ENCODE data around the gene PLPP3.

The PLPP3 gene

DNA sequence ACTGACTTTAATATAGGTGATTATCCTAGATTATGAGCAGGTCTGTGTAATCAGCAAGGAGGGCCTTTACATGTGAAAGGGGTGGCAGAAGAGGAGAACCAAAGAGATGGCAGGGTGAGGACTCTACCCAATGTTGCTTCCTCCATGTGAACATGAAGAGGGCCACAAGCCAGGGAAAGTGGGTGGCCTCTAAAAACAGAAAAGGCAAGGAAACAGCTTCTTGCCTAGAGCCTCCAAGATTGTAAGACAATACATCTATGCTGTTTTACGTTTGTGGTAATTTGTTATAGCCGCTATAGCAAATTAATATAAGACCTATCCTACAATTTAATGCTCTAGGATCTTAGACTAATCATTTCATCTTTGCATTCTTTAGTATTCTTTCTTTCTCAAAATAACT, 85.5 kb downstream of the PLPP3 start:
- no peak for FAIRE-seq

DNA sequence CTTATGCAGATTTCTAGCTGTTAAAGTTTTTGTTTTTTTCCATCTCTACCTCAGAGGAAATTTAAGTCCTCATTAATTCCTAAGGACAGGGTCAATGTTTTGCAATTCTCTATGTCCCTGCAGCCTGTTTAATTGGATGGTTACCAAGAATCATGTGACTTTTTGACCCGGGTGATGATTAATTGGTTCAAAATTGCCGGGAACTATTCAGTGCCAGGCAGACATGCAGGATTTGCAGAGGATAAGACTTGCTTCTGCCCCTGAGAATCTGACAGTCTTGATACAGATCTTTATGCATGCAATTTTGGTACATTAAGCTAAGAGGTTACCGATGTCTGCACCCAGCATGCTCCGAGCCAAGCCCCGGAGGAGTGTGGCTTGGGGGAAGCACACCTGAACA, 87.9 kb downstream of the PLPP3 start:
- no peak for FAIRE-seq

DNA sequence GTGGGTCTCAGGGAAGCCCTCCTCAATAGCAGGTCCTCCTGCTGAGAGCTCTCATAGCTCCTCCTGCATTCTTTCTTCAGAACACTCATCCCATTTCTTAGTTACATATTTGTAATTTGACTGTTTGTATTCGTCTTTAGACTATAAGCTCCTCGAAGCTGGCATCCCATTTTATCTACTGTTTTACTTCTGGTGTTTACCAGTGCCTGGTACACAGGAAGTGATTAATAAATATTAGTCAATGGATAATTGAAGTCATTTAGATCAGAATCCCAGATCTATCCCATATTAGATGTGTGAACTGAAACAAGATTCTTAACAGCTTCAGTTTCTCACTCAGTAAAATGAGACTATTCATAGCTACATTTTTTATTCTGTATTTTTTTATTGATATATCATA, 88.7 kb downstream of the PLPP3 start:
- no peak for FAIRE-seq

DNA sequence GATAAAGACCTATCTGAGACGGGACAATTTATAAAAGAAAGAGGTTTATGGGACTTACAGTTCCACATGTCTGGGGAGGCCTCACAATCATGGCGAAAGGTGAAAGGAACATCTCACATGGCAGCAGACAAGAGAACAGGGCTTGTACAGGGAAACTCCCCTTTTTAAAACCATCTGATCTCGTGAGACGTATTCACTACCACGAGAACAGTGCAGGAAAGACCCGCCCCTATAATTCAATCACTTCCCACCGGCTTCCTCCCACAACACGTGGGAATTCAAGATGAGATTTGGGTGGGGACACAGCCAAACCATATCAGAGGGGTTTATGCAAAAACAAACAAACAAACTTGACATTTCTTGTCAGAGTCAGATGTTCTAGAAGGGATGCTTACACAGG, 89.7 kb downstream of the PLPP3 start:
- FAIRE-seq: no peak

DNA sequence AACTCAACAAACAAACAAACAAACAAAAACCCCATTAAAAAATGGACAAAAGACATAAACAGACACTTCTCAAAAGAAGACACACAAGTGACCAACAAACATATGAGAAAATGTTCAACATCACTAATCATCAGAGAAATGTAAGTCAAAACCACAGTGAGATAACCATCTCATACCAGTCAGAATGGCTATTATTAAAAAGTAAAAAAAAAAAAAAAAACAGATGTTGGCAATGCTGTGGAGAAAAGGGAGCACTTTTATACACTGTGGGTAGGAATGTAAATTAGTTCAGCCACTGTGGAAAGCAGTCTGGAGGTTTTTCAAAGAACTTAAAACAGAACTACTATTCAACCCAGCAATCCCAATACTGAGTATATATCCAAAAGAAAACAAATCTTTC, 94.7 kb downstream of the PLPP3 start:
- peak; percentile 5 for FAIRE-seq

DNA sequence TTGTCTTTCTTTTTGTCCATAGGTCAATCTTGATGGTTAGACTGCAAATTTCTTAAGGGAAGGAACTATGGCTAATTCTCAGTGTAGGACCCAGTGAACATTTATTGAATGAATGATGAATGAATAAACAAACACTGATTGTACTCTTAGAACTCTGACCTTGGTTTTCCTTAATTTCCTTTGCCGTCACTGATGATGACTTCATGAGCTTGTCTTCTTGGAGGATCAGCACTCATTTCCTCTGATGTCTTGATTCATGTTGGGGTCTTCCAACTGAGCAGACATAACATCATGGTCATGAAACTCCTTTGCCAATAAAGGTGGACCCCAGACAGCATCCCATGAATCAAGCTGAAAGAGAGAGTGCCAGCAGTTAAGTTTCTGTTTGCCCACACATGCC, 96.3 kb downstream of the PLPP3 start:
- no peak for FAIRE-seq

DNA sequence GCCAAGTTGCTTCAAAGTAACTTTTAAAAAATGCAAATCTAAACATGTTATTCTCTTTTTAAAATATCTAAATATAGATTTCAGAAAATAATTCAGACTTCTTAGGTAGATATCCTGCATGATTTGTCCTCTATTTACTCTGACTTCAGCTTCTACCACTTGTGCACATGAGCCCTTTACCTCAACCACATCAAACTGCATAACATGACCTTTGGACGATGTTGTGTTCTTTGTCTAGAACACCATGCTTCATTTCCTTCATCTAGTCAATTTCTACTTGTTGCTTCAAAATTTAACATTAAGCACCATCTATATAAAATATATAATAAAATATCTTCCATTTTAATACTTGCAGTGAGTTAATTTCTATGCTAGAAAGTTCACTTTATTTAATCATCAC, 96.9 kb downstream of the PLPP3 start:
- no peak for FAIRE-seq

DNA sequence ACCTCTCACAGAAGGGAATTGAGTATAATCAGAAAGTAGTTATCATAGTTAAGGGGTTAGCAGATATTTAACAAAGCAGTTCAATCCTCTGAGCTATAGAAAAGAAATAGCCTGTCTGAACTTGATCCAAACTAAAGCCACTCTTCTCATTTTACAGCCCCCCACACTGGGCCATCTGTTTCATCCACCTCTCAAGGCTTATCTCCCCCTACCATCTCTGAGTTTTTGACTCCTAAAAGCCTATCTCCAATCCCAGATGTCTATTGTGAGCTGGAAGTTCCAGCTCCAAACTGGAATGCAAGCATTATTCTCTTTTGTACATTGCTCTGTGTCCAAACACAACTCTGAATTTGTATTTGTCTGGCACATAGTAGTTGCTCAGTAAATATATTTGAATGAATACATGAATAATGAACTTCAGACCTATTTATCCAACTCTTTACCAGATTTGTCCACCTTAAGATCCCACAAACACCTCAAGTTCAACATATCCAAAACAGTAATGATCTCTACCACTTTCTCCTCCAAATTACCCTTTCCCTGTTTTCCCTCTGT, 98.1 kb downstream of the PLPP3 start:
- no peak for FAIRE-seq

DNA sequence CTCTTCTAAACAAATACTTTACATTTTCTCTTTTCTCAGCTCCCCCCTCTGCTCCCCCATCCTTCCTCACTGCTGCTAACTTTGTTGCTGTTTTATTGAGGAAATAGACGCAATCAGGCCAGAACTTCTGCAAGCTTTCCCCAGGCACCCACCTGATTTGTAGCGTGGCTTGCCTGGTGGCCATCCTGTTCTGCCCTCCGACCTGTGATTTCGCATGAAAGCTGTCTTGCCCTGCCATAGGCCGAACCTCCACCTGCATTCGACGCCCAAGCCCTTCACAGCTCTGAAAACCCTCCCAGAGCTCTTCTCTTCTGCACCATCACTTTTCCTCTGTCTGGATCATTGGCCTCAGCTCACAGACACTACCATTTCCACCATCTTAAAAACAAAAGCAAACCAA, 100.6 kb downstream of the PLPP3 start:
- no peak for FAIRE-seq

DNA sequence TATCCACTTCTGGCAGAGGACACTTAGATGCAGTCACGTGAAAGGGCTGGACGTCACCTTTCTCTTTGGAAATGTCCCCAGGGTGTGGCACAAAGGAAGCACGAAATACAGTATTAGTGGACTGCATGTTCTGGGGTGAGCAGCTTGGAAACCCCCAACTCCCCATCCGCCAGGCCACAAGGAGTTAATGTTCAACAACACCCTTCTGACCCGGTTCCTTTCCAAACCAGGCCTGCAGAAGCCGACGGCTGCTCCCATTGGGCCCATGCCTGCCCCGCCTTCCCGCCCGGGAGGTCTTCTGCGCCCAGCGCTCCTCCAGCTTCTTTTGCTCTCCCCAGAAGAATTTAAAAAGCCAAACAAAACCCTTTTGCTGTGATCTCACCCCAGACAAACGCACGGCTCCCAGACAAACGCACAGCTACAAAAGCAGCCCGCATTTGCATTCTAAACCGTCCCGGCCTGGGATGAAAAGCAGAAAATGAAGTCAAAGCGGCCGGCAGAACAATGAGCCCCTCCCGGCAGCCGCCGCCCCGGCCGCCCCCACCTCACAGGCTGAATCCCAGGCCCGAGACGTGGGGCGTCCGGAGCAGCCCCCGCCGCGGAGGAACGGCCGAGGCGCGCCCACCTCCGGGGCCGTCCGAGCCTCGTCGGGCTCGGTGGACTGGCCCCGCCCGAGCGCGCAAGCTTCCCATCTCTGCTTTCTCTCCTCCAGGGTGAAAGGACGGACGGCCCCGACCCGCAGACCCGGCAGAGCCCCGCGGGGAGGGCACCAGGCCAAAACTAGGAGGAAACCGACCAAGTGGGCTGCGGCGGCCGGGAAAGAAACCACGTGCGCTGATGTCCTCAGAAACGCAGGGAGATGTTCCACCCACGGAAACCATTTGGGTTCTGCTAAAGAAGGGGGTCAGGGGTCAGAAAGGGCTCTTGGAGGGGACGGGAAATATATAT, 101.9 kb downstream of the PLPP3 start:
- no peak for FAIRE-seq

DNA sequence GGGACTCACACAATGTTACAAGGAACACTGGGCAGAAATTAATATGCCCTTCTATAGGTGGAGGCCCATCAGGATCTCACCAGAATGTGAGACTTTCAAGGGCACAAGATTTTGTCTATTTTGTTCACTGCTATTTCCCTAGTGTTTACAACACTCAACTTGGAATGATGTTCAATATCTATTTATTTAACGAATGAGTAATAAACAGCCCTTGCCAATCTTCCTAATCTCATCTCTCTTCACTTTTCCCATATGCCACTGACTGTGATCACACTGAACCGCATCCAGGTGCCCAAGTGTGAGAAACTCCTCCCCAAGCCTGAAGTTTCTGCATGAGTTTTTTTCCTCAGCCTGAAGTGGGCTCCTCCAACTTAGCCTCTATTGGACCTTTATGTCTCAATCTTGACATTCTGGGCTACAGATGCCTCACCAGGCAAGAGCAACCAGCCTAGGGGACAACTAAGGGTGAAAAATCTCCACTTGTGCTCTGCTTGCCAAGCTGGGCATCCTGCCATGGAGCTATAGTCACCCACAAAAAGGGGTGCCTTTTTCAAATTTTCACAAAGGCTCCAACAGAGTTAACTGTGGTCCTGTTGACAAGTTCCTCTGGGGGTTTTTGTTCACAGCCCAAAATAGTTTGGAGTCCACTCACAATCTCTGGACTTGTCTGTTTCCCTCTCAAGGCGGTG, 105.6 kb downstream of the PLPP3 start:
- FAIRE-seq: no peak

DNA sequence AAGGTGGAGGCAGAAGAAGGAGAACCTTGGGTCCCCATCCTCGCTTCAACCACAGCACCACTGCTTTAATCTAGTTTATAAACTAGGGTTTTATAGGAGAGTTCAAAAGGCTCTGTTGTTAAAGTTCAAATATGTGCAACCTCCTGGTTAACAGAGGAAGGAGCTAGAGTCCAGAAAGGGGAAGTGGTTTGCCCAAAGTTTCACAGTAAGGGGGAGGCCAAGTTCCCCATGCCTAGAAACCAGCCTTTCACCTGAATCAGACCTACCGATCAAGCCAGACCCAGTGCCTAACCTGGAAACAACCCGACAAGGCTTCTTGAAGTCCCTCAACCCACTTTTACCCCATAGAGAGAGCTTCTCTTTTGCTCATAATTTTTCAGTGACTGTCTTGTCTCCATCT, 106.5 kb downstream of the PLPP3 start:
- no peak for FAIRE-seq

DNA sequence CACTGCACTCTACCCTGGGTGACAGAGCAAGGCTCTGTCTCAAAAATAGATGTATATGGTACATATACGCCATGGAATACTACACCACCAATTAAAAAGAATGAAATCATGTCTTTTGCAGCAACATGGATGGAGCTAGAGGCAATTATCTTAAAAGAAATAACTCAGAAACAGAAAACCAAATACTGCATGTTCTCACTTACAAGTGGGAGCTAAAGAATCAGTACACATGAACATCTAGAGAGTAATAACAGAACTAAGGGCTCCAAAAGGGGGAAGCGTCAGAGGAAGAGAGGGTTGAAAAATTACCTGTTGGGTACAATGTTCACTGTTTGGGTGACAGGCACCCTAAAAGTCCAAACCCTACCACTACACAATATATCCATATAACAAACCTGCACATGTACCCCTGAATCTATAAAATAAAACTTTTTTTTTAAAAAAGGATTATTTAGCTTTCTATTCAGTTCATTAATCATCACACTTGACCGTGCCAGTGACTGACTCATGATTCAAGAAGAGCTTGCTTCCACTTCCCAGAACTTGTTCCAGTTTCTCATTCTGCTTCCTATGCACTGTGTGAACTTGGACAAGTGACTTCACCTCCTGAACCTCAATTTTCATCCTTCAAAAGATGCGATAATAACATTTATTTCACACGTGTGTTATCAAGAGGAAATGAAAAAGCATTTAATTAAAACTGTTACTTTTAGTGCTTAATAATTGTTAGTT, 109.6 kb downstream of the PLPP3 start:
- no peak for FAIRE-seq

DNA sequence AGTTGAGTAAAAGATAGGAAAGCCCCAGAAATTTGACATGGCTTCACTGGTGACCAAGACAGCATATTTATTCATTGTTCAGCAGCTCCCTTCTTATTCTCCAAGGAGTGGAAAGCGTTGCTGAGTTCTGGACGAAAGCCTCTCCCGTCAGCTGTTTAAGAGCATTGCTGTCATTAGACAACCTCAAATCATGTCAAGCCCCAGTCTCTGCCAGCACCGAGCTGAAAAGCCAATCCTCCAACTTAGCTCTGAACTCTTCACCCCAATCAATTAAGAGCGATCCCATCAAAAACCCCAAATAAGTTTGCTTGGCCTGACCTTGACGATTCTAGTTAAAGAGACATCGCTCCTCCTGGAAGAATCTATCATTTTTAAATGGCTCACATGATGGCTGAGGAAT, 110.8 kb downstream of the PLPP3 start:
- FAIRE-seq: no peak

DNA sequence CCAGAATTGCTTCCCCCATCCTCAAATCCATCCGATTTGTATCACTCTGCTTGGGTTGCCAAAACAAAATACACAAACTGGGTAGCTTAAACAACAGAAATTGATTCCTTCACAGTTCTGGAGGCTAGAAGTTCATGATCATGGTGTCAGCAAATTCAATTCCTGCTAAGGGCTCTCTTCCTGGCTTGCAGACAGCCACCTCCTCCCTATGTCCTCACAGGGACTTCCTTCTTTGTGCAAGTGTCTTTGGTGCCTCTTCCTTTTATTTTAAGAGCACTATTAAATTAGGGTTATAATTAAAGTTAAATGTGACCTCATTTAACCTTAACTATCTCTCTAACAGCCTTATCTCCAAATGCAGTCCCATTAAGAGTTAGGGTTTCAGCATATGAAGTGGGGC, 112.8 kb downstream of the PLPP3 start:
- FAIRE-seq: no peak

DNA sequence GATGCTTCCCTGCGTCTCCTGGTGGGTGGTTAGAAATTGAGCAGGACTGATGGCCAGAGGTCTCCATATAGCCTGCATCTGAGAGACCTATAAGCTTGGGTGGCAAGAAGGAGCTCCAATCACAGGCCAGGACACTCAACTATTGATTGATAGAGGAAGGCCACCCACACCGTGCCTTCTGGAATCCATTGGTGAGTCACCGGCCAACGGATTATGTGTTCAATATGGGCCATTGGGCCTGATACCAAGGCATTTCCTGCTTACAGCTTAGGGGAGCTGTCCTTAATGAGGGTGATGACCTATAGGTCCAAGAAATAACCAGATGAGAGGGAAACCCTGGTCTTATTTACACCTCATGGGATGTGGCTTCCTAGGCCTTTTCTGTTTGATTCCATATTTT, 115.1 kb downstream of the PLPP3 start:
- FAIRE-seq: no peak

DNA sequence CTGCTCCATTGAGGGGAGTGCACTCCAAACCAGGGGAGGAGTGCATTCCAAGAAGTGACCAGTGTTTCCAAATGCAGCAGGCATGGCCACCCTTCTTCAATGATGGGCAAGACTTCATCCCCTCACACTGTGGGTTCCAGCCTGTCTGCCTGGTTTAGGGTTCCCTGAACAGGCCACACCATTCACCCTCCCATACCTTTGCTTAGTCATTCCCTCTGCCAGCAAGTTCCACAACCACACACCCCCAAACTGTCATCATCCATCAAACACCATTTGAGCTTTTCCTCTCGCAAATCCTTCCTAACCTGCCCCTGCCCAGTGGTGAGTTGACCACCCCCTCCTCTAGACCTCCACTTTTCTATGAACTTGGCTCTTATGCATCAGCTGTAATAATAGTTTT, 116.0 kb downstream of the PLPP3 start:
- no peak for FAIRE-seq

DNA sequence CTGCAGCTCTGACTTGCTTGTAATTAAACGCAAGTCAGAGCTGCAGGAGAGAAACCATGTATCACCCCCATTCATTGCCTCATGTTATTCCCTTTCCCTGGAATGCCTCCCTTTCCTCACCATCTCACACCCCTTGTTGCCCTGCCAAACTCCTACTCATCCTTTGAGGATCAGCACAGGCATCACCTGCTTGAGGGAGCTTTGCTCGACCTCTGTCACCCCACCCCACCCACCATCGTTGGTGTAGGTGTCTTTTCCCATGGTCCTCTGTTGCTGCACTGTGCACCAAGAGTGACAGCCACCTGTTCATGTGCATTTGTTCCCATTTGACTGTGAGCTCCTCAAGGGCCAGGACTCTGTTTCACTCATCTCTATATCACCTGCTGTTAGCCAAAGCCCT, 117.2 kb downstream of the PLPP3 start:
- no peak for FAIRE-seq

DNA sequence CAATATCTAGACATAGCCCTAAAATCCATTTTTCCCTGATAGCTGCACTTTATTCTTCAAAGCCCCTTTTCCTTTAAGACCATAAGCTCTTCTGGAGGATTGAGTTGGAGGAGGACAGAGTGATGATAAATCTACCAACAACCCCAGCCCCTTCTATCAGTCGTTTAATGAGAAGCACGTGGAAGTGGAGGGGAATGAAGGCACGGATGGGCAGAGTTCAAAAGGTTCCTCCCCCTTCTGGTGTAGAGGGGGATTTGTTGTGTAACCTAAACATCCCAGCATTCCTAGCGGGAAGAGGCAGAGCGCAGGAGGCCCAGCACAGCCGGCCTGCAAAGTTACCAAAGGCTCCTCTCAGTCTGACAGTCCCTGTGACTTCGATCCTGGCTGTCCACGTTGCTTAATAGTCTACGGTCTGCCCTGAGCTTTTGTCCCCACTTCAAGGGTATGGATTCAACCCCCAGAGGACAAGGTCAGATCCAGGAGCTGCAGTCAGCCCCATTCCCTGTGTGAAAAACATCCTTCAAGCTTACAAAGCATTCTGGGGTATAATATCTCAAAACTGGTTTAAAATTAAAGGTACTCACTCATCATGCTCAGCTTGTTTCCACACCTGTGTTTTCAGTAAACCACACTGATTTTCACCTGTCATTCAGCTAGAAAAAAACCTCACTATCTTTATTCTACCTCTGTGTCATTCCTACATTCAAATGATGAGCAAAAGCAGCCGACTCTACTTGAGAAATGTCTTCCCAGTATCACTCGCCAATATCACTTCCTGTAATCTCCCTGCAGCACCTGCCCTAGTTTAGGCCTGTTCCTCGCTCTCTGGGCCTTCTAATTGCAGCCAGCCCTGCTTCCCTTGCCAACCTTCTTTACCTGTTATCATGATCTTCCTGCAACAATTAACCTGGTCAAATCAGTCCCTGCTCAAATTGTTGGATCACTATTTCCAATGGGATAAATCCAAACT, 117.9 kb downstream of the PLPP3 start:
- no peak for FAIRE-seq

DNA sequence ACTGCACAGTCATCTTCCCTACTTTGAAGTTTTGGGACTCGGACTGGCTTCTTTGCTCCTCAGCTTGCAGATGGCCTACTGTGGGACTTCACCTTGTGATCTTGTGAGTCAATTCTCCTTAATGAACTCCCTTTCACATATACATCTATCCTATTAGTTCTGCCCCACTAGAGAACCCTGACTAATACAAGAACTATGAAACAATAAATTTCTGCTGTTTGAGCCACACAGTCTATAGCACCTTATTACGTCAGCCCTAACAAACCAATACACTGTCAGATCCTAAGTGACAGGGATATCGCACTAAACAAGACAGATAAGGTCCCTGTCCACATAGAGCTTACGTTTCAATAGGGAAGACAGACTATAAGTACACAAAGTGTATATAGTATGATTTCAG, 120.1 kb downstream of the PLPP3 start:
- no peak for FAIRE-seq

DNA sequence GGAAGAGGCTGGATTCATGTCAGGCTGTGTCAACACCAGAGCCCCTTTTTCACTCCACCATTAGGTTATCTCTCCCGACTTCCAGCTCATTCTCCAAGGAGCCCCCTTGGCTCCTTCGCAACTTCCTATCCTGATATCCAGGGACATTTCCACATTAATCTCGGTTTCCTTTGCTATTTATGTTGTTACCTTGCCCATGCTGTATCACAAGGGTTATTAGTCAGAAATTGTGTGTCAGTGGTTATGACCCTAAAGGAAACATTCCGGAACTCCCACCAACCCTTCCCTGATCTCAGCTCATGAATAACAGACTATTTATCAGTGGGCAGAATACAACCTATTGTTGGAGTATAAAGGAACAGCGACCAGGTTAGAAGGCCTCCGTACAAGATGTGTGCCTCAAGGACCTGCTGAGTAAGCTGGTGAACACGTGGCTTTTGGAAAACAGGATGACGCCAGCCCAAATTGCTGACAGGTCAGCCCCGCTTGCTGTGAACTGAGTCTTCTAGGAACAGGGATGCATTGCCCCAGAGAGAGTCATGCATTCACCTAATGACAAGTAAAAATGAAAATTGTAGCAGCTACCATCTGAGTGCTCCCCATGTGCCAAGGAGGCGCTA, 121.5 kb downstream of the PLPP3 start:
- FAIRE-seq: no peak

Measured in colon (tissue), 2 donors.